DMS 273 (cell line): ENCODE measurements around the gene SLC12A8.

ENCODE experiments used
- DNase-seq: peaks from one replicate; lab custom pipeline; 2025; ENCODE audit not compliant: unreplicated experiment; lab: John Stamatoyannopoulos, UW

The SLC12A8 gene

GRCh38 chr3:125033616-125034015 lies 178.9 kb downstream of the SLC12A8 start:
- no peak for DNase-seq

- no peak for DNase-seq
These were observed 179.4 kb downstream of the SLC12A8 start for GRCh38 chr3:125033135-125033534.

GRCh38 chr3:125032683-125033082 lies 179.9 kb downstream of the SLC12A8 start:
- DNase-seq = no peak
